Mesendoderm (in vitro differentiated cells): Measurements from ENCODE around the gene TRAF5.
A peak's percentile ranks its signal among the peaks of the same experiment; 100 is the strongest.

Experiments
- DNase-seq: peaks from one replicate; pipeline ENCODE4 v3.0.0; 2013
- H2AK5ac ChIP-seq: 2 replicates; pipeline ENCODE4 v1.6.1; 2013; ENCODE audit warnings: low read length, inconsistent platforms
- H2BK120ac ChIP-seq: 2 replicates; pipeline ENCODE4 v1.6.1; 2013; ENCODE audit warnings: low read depth, mild to moderate bottlenecking, low read length, moderate library complexity, mixed read lengths
- H2BK15ac ChIP-seq: replicated peaks from 2 replicates; pipeline ENCODE4 v1.6.1; 2013; ENCODE audit warnings: low read depth, mild to moderate bottlenecking, moderate library complexity
- H2BK5ac ChIP-seq: 2 replicates; pipeline ENCODE4 v1.6.1; 2013; ENCODE audit warnings: low read length, inconsistent platforms
- H3K18ac ChIP-seq: 2 replicates; pipeline ENCODE4 v1.6.1; 2013; ENCODE audit warnings: mild to moderate bottlenecking, low read length, mixed read lengths
- H3K23ac ChIP-seq: one replicate; pipeline ENCODE4 v1.6.1; 2013; ENCODE audit warnings: low read length
- H3K27ac ChIP-seq: 2 replicates; pipeline ENCODE4 v1.5.1; 2013; ENCODE audit warnings: low read depth, mild to moderate bottlenecking, inconsistent platforms, low read length, moderate library complexity
- H3K27me3 ChIP-seq: 2 replicates; pipeline ENCODE4 v1.6.1; 2013; ENCODE audit warnings: low read length, control low read depth, mild to moderate bottlenecking, inconsistent platforms; ENCODE audit not compliant: insufficient read depth, poor library complexity
- H3K36me3 ChIP-seq: 2 replicates; pipeline ENCODE4 v1.6.1; 2013; ENCODE audit warnings: low read length, inconsistent platforms; ENCODE audit not compliant: control insufficient read depth, insufficient read depth
- H3K4ac ChIP-seq: one replicate; pipeline ENCODE4 v1.6.1; 2013; ENCODE audit warnings: low read depth, mild to moderate bottlenecking, low read length, moderate library complexity
- H3K4me1 ChIP-seq: 2 replicates; pipeline ENCODE4 v1.6.1; 2013; ENCODE audit warnings: low read depth, low read length, inconsistent platforms; ENCODE audit not compliant: control insufficient read depth
- H3K4me2 ChIP-seq: 2 replicates; pipeline ENCODE4 v1.6.1; 2013; ENCODE audit warnings: low read length
- H3K4me3 ChIP-seq: 2 replicates; pipeline ENCODE4 v1.5.1; 2013; ENCODE audit warnings: mild to moderate bottlenecking, low read length
- H3K56ac ChIP-seq: one replicate; pipeline ENCODE4 v1.6.1; 2013; ENCODE audit warnings: low read length
- H3K79me1 ChIP-seq: 2 replicates; pipeline ENCODE4 v1.6.1; 2013; ENCODE audit warnings: low read length, inconsistent platforms
- H3K79me2 ChIP-seq: 2 replicates; pipeline ENCODE4 v1.6.1; 2013; ENCODE audit warnings: mild to moderate bottlenecking, low read length; ENCODE audit not compliant: control insufficient read depth, insufficient read depth
- H3K9ac ChIP-seq: 2 replicates; pipeline ENCODE4 v1.6.1; 2013; ENCODE audit warnings: low read length, inconsistent platforms
- H4K5ac ChIP-seq: one replicate; pipeline ENCODE4 v1.6.1; 2013; ENCODE audit warnings: low read length
- H4K8ac ChIP-seq: one replicate; pipeline ENCODE4 v1.6.1; 2013; ENCODE audit warnings: low read depth, mild to moderate bottlenecking, control low read depth, low read length, moderate library complexity
- WGBS: extraction: QIAGEN DNeasy Blood & Tissue Kit; methylation state at CpG from one replicate; pipeline ENCODE4 v1.1.7; 2013; ENCODE audit warnings: low lambda C conversion rate, missing lambda C conversion rate; ENCODE audit not compliant: insufficient coverage; ENCODE audit errors: extremely low coverage; 5-methylcytosine and 5-hydroxymethylcytosine counted together

The TRAF5 gene

DNA sequence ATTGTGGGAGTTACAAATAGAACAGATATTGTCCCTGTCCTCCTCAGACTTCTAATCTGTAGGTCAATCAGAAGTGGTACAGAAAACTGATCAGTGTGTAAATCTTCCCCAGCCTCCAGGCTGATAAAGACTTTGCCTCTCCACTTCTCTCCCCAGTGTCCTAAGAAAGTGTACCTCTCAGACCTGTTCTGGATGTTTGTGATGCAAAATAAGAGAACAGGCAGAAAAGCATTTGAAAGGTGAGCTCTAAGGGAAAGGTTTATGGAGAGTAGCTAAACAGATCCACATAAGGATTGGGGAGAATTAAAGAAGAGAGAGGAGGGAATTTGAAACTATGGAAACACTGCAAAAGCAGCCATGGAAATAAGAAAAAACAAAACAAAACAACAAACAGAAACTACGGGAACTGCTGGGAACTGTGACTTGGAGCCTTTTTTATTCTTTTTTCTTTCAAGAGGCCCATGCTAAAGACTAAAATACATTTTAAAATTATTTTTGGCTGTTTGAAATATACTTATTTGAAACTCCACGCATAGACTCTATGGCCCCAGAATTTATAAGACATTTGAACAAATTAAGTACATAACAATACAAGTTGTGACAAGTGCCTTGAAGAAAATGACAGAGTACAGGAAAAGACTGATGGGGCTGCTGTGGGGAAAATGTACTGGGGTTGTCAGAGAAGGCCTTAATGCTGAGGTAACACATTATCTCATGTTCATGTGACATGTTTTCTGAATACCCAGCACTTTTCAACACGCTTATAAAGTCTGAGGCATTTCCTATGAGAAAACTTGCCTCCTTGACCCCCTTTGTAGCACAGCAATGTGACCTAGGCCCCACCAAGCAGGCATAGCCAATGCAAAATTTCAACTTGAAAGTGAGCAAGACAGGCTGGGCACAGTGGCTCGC, 51.2 kb downstream of the TRAF5 start:
- no peak overlapping the region for H3K27ac ChIP-seq
- no peaks in the 10 kb centered on the region for H3K79me2 ChIP-seq
- no peaks in the 10 kb centered on the region for H3K79me1 ChIP-seq
- peak overlapping the region; percentile 76 for H2BK120ac ChIP-seq
- peak overlapping the region; percentile 68 for H3K4ac ChIP-seq
- H3K4me2 ChIP-seq = no peak overlapping the region
- peak overlapping the region; percentile 55 for H3K18ac ChIP-seq
- no peak overlapping the region for H4K5ac ChIP-seq
- no peak overlapping the region for H3K9ac ChIP-seq
- no peak overlapping the region for H2AK5ac ChIP-seq
- H3K27me3 ChIP-seq = no peaks in the 10 kb centered on the region
- peak overlapping the region; percentile 40 for H3K56ac ChIP-seq
- H3K4me3 ChIP-seq = no peak overlapping the region
- no peaks in the 10 kb centered on the region for H3K36me3 ChIP-seq
- peaks cover 31% of the 10 kb centered on the region for H3K4me1 ChIP-seq
- no peak overlapping the region for H3K23ac ChIP-seq
- no peak overlapping the region for H4K8ac ChIP-seq
- peak overlapping the region; percentile 6 for H2BK5ac ChIP-seq
- WGBS = no CpG with 5 or more reads among the region's 4 CpGs
- no peak for DNase-seq
- H2BK15ac ChIP-seq = peak overlapping the region; percentile 8

DNA sequence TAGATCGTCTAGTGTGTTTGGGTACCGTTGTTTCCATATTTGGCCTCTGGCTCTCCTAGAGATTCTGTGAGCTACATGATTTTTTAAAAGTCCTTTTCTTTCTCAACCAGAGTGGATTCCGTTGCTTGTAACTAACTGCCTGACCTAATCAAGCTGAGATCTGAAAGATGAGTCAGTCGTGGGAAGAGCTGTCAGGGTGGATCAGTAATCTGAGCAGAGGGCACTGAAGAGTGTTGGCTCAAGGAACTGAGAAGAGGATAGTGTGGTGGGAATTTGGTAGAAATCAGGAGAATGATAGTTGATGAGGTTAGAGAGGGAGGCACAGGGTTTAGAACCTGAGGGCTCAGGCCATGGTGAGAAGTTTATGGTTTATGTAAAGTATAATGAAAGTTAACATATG, 52.2 kb downstream of the TRAF5 start:
- Histone ChIP-seq H3K18ac (no peak overlapping the region), H3K56ac (peak overlapping the region; percentile 35), H3K9ac (no peak overlapping the region), H3K23ac (no peak overlapping the region), H3K27ac (no peak overlapping the region), H2BK15ac (no peak overlapping the region), H3K4me2 (no peak overlapping the region), H4K8ac (no peak overlapping the region), H2AK5ac (no peak overlapping the region), H2BK5ac (no peak overlapping the region), H3K79me1 (no peaks in the 10 kb centered on the region), H4K5ac (no peak overlapping the region), H3K36me3 (no peaks in the 10 kb centered on the region), H3K4me1 (peaks cover 31% of the 10 kb centered on the region), H3K4me3 (no peak overlapping the region), H2BK120ac (no peak overlapping the region), H3K4ac (no peak overlapping the region), H3K79me2 (no peaks in the 10 kb centered on the region), H3K27me3 (no peaks in the 10 kb centered on the region)
- no CpG with 5 or more reads among the region's 4 CpGs for WGBS
- DNase-seq = peak; percentile 67

DNA sequence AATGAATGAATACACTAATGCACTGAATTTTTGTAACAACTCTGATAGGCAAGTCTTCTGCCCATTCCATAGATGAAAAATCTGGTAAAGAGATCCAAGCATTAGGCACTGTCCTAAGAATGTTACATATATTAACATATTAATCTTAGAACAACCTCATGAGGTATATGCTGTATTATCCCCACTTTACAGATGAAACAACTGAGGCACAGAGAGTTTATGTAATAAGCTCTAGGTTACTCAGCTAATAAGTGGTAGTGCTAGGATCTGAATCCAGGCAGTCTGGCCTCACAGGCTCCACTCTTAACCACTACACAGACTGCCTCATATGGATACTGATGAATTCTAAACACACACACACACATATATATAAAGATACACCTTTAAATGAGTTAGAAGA, 52.8 kb downstream of the TRAF5 start:
- H3K56ac ChIP-seq = no peak overlapping the region
- peaks cover 26% of the 10 kb centered on the region for H3K4me1 ChIP-seq
- H2BK120ac ChIP-seq = no peak overlapping the region
- H3K79me2 ChIP-seq = no peaks in the 10 kb centered on the region
- no peak overlapping the region for H3K4me3 ChIP-seq
- no peak overlapping the region for H4K8ac ChIP-seq
- no peaks in the 10 kb centered on the region for H3K79me1 ChIP-seq
- no peak overlapping the region for H3K18ac ChIP-seq
- no peak overlapping the region for H3K27ac ChIP-seq
- H4K5ac ChIP-seq = no peak overlapping the region
- no peak overlapping the region for H2BK5ac ChIP-seq
- no peak overlapping the region for H2BK15ac ChIP-seq
- H3K23ac ChIP-seq = no peak overlapping the region
- no peak overlapping the region for H3K9ac ChIP-seq
- no peak overlapping the region for H3K4ac ChIP-seq
- H3K36me3 ChIP-seq = no peaks in the 10 kb centered on the region
- no peak overlapping the region for H3K4me2 ChIP-seq
- H2AK5ac ChIP-seq = no peak overlapping the region
- no peak for DNase-seq
- no peaks in the 10 kb centered on the region for H3K27me3 ChIP-seq

DNA sequence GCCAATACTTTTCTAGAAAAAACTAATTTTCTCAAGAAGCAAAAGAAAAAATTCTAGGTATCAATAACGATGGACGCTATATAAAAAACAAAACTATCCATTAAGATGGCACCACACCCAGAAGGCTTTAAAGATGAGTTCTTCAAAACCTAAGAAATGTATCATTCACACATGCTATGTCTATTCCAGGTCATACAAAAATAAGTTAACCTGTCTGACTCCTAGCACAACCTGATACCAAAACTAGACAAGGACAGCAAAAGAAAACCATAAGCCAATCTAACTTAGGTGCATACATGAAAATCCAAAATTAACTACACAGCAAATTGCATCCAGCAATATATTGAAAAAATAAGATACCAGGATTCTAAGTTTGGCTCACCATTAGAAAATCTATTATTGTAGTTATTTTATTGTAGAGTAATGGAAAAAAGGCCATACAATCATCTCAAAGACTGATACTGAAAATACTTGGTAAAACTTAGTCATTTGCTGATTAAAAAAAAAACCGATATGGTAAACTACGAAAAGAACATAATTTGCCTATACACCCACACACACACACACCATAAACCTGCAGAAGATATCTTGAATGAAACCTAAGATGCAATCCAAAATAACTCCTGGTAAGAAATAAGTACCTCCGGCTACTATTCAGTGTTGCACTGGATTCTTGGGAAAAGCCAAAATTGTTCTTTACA, 55.0 kb downstream of the TRAF5 start:
- Histone ChIP-seq H4K5ac (no peak overlapping the region), H2BK5ac (no peak overlapping the region), H3K4ac (no peak overlapping the region), H3K56ac (no peak overlapping the region), H3K79me2 (no peaks in the 10 kb centered on the region), H2BK15ac (no peak overlapping the region), H2BK120ac (no peak overlapping the region), H3K9ac (no peak overlapping the region), H3K79me1 (no peaks in the 10 kb centered on the region), H3K27me3 (no peaks in the 10 kb centered on the region), H3K23ac (no peak overlapping the region), H2AK5ac (no peak overlapping the region), H3K4me2 (no peak overlapping the region), H3K4me1 (peaks cover 12% of the 10 kb centered on the region), H4K8ac (no peak overlapping the region), H3K36me3 (no peaks in the 10 kb centered on the region), H3K18ac (no peak overlapping the region), H3K4me3 (no peak overlapping the region), H3K27ac (no peak overlapping the region)
- no CpG with 5 or more reads among the region's 5 CpGs for WGBS
- DNase-seq = no peak

DNA sequence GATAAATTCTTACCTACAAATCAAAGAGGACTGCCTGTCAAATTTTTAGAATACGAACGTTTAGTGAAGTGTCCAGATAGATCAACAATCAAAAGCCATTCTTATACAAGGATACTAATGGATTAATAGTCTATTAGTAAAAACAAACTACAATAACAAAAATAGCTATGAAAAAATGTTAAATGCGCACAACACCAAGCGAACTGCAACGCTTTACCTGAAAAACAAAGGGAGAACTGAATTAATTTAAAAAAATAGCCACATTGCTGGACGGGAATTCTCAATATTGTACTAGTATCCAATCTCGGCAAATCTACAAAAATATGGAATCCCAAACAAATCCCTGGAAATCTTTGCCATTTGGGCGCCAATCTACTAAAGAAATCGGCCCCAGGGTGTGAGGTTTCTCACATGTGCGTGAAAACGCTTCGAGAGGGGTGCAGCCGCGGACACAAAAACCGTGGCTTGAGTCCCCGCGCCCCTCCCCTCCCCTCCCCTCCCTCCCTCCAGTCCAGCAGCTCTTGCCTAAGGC, 55.6 kb downstream of the TRAF5 start:
- no peak overlapping the region for H3K23ac ChIP-seq
- H3K4me2 ChIP-seq = peak overlapping the region; percentile 49
- H2AK5ac ChIP-seq = no peak overlapping the region
- H3K27ac ChIP-seq = peak overlapping the region; percentile 53
- no peaks in the 10 kb centered on the region for H3K79me1 ChIP-seq
- no CpG with 5 or more reads among the region's 17 CpGs for WGBS
- H2BK15ac ChIP-seq = peak overlapping the region; percentile 60
- no peaks in the 10 kb centered on the region for H3K27me3 ChIP-seq
- no peak for DNase-seq
- H2BK120ac ChIP-seq = no peak overlapping the region
- no peaks in the 10 kb centered on the region for H3K36me3 ChIP-seq
- no peak overlapping the region for H3K18ac ChIP-seq
- no peak overlapping the region for H4K8ac ChIP-seq
- H3K79me2 ChIP-seq = no peaks in the 10 kb centered on the region
- H3K56ac ChIP-seq = peak overlapping the region; percentile 75
- no peak overlapping the region for H3K4ac ChIP-seq
- peak overlapping the region; percentile 66 for H3K9ac ChIP-seq
- peaks cover 7% of the 10 kb centered on the region for H3K4me1 ChIP-seq
- no peak overlapping the region for H2BK5ac ChIP-seq
- H3K4me3 ChIP-seq = no peak overlapping the region
- H4K5ac ChIP-seq = no peak overlapping the region
